GM12878 (cell line): ENCODE data around the gene MMP24.

Experiments used
- MTA3 ChIP-seq: IDR thresholded peaks from 2 replicates; pipeline ENCODE4 v1.6.1; 2012; ENCODE audit warnings: low read length, inconsistent platforms, borderline replicate concordance
- MYC ChIP-seq: IDR thresholded peaks from 2 replicates; pipeline ENCODE4 v1.6.1; 2011; ENCODE audit warnings: mild to moderate bottlenecking, low read length, moderate library complexity, inconsistent platforms; ENCODE audit not compliant: insufficient read depth, insufficient replicate concordance, insufficient read length, severe bottlenecking
- RELA ChIP-seq: fragments of 450-650 bp; IDR thresholded peaks from 2 replicates; pipeline ENCODE4 v1.8.0; 2014; ENCODE audit warnings: borderline replicate concordance; ENCODE audit not compliant: partially characterized antibody
- YY1 ChIP-seq: IDR thresholded peaks from 2 replicates; pipeline ENCODE4 v1.6.1; 2011; ENCODE audit warnings: low read depth, mild to moderate bottlenecking, low read length
- TF ChIP-seq, protein P1 (sequence below), 3 experiments: IDR thresholded peaks in 2 of 3; conservative IDR thresholded peaks in 1 of 3; 2 replicates each; pipeline ENCODE4 v1.5.1; 2011; ENCODE audit warnings: low read depth in 3 of 3, low read length in 3 of 3, mild to moderate bottlenecking in 3 of 3, control low read depth in 2 of 3, moderate library complexity in 2 of 3, inconsistent platforms in 1 of 3, mixed read lengths in 1 of 3; ENCODE audit not compliant: control insufficient read depth in 2 of 3, insufficient read depth in 1 of 3; ENCODE audit errors: extremely low read depth in 1 of 3

DNA sequence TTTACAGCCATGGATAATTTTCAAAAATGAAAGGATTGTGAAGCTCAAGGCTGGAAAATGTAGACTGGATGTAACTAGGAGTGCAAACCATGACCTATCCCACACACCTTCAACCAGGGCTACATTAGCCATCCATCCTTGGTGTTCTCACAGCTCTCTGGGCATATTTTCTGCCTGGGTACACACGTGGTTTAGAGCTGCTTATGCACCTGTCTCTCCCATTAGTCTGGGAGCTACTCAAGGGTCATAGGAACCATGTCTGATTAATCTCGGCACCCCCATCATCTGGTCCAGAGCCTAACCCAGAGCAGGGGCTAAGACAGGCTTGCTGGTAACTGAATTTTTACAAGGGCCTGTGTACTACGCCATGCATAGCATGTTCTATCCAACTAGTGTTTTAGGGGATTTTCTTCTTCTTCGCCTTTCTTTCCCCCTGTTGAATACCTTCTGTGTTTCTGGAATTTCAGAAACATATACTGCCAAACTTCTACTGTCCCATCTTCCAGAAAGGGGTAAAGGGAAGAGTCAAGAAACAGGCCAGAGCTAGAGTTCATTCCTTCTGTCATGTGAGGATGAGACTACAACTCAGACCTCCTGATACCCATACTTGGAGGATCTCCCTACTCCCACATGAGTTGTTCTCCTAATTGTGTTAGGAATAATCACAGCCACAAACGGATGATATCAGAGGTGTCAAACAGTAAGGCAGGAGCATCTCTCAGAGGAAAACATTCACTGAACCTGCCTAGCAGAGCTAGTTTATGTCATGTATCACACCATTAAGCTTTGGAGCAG is 91.1 kb downstream of the MMP24 start:
- TF ChIP-seq, protein P1, sequence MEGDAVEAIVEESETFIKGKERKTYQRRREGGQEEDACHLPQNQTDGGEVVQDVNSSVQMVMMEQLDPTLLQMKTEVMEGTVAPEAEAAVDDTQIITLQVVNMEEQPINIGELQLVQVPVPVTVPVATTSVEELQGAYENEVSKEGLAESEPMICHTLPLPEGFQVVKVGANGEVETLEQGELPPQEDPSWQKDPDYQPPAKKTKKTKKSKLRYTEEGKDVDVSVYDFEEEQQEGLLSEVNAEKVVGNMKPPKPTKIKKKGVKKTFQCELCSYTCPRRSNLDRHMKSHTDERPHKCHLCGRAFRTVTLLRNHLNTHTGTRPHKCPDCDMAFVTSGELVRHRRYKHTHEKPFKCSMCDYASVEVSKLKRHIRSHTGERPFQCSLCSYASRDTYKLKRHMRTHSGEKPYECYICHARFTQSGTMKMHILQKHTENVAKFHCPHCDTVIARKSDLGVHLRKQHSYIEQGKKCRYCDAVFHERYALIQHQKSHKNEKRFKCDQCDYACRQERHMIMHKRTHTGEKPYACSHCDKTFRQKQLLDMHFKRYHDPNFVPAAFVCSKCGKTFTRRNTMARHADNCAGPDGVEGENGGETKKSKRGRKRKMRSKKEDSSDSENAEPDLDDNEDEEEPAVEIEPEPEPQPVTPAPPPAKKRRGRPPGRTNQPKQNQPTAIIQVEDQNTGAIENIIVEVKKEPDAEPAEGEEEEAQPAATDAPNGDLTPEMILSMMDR (IDR thresholded peaks at IDR 0.05 in 2 of 3, conservative IDR thresholded peaks at IDR 0.05 in 1 of 3; ENCODE audit: control insufficient read depth in 2 of 3, extremely low read depth in 1 of 3, insufficient read depth in 1 of 3, low read depth in 3 of 3, low read length in 3 of 3): no peak
- TF ChIP-seq YY1: no peak
- no peak for TF ChIP-seq MTA3
- TF ChIP-seq MYC: no peak
- TF ChIP-seq RELA: no peak
